Activated CD4-positive, CD25-positive, alpha-beta regulatory T cell treated with anti-CD3 and anti-CD28 coated beads, Interleukin-2, amount 50 U/mL, for 24 hours (primary cell): Measurements from ENCODE around the gene EGFLAM.

ENCODE experiments used
- ATAC-seq, 2 donors: fragments of 150-1000 bp; cut with Tn5 transposase; one replicate each; pipeline ENCODE4 v1.10.0; 2021; ENCODE audit warnings: mild to moderate bottlenecking in 1 of 2, moderate library complexity in 1 of 2

The EGFLAM gene

GRCh38 chr5:38267372-38267771 lies 9.0 kb downstream of the EGFLAM start:
- no peak for ATAC-seq

GRCh38 chr5:38273626-38274025 lies 15.3 kb downstream of the EGFLAM start:
- ATAC-seq = no peak

- ATAC-seq = no peak
Measured at GRCh38 chr5:38274370-38274769, 16.0 kb downstream of the EGFLAM start.

GRCh38 chr5:38284384-38284783 lies 26.0 kb downstream of the EGFLAM start:
- no peak for ATAC-seq

- ATAC-seq = no peak
Measured at GRCh38 chr5:38285226-38285625, 26.9 kb downstream of the EGFLAM start.

GRCh38 chr5:38286002-38286401 lies 27.6 kb downstream of the EGFLAM start:
- ATAC-seq = no peak

GRCh38 chr5:38287124-38287523 lies 28.8 kb downstream of the EGFLAM start:
- ATAC-seq = no peak

GRCh38 chr5:38289457-38289856 lies 31.1 kb downstream of the EGFLAM start:
- ATAC-seq = no peak

- no peak for ATAC-seq
Measured at GRCh38 chr5:38290028-38290653, 31.8 kb downstream of the EGFLAM start.

GRCh38 chr5:38291355-38291754 lies 33.0 kb downstream of the EGFLAM start:
- ATAC-seq = no peak

GRCh38 chr5:38292228-38292627 lies 33.9 kb downstream of the EGFLAM start:
- no peak for ATAC-seq

- no peak for ATAC-seq
Measured at GRCh38 chr5:38295751-38296150, 37.4 kb downstream of the EGFLAM start.

GRCh38 chr5:38297830-38298608 lies 39.7 kb downstream of the EGFLAM start:
- ATAC-seq = no peak

- no peak for ATAC-seq
Measured at GRCh38 chr5:38299585-38299984, 41.2 kb downstream of the EGFLAM start.

GRCh38 chr5:38305148-38305547 lies 46.8 kb downstream of the EGFLAM start:
- no peak for ATAC-seq

GRCh38 chr5:38307845-38308244 lies 49.5 kb downstream of the EGFLAM start:
- no peak for ATAC-seq

- ATAC-seq = no peak
Measured at GRCh38 chr5:38316544-38317224, 58.3 kb downstream of the EGFLAM start.

GRCh38 chr5:38317868-38318267 lies 59.5 kb downstream of the EGFLAM start:
- ATAC-seq = no peak

- ATAC-seq = no peak
Measured at GRCh38 chr5:38319491-38319890, 61.1 kb downstream of the EGFLAM start.

GRCh38 chr5:38321978-38322377 lies 63.6 kb downstream of the EGFLAM start:
- no peak for ATAC-seq

GRCh38 chr5:38323645-38324295 lies 65.4 kb downstream of the EGFLAM start:
- no peak for ATAC-seq

- no peak for ATAC-seq
Measured at GRCh38 chr5:38329132-38329715, 70.9 kb downstream of the EGFLAM start.

GRCh38 chr5:38330207-38330606 lies 71.8 kb downstream of the EGFLAM start:
- no peak for ATAC-seq
